Activated naive CD4-positive, alpha-beta T cell (primary cell): Measurements from ENCODE around the gene S100A5.
A peak's percentile ranks its signal among the peaks of the same experiment; 100 is the strongest.

ENCODE experiments used
- DNase-seq, 4 experiments: peaks; one replicate each; lab custom pipeline; 2025; lab: John Stamatoyannopoulos, UW

S100A5 gene

GRCh38 chr1:153547560-153548551 lies 7.1 kb upstream of the S100A5 start:
- no peak for DNase-seq

DNA sequence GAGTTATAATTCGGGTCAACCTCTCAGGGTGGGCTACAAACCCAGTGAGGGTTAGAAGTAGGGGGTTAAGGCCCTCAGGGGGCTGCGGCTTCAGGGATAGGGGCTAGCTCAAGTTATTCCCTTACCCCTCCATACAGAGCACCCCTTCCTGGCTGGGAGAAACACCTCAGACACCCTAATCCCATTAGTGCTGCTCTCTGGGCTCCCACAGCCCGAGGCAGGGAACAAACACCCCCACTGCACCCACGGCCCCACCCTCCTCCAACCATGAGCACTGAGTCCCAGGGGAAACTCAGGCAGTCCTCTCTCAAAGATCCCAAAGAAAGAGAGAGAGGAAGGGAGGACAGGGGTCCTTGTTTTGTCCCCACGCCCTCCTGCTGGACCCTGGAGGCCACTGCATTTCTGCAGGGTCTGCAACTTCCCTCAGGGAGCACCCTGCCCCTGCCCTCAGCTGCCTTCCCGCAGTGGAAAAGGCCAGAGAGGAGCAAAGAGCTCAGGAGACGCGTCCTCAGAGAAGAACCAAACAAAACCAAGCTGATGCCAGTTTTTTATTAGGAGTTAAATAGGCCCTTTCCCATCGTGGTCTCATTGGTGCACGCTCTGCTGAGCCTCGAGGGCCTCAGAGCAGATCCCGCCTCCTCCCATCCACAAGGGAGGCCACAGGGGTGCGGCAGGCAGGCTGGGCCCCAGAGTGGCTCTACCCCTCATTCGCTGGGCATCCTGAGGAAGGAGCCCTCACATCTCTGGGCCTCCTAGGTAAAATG lies 6.2 kb upstream of the S100A5 start:
- no peak for DNase-seq

- DNase-seq, result no peak
Measured at GRCh38 chr1:153546371-153546770, 5.6 kb upstream of the S100A5 start.

DNA sequence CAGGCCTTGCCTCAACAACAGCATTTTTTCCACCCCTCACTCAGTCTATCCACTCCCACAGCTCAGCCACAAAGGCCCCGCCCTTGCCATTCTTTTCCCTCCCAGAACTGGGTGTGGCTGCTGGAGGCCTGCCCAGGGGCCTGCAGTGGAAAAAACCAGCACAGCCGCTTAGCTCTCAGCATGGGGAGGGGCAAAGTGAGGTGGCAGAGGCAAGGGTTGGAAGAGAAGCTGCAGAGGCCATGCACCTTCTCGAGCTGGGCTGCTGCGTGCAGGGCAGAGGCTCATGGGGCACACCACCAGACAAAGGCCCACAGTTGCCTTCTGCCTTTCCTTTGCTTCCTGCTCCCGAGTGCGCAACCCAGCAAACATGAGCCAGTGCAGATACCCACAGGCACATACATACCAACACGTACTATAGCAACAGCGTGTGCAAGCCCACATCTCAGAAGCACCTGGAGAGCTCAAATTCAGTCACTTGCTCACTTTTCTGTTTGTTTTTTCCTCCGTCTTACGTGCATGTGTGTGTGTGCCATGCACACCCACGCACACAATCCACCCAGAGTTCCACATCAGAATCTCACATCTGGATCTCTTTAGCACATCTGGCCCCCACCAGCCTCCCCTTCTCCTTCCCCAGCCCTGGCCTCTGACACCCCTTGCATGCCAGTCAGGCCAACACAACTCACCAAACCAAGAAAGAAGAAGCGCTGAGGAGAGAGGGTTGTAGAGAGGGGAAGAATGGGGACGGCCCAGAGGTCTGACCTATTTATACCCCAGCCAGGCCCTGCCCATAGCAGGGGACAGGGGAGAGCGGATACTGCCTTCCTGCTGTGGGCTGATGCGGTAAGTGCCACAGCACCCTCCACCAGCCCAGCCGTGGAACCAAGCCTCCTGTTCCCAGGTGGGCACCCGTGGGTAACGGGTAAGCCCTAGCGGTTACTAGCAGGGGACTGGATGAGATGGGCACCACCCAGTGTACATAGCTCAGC lies 4.6 kb upstream of the S100A5 start, which contains the start of gene S100A4:
Gene S100A4 (minus strand): TSS at position 740 of the 989 bp plus-strand sequence. CDS start 1,012 bp downstream, outside the sequence.
- DNase-seq, result peak; percentile 43 to 75 (median 58)

DNA sequence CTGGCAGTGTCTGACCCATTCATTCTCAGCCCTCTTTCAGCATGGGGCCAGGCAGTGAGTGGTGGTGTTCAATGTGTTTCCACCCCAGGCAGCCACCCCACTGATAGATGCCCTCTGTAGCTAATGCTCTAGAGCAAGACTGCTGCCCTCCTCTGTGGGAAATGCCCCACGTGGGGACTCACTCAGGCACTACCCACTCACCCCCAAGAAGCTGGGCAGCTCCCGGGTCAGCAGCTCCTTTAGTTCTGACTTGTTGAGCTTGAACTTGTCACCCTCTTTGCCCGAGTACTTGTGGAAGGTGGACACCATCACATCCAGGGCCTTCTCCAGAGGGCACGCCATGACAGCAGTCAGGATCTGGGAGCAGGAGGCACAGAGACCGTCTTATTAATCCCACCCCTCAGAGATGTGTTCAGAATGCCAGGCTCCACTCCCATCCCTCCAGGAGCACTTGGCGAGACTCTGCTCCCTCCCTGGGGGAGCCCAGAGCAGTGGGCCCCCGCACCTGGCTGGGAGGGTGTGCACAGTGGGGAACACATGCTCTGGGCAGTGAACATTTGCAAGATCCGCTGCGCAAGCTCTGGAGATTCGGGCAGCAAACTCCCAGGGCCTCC lies 3.8 kb upstream of the S100A5 start:
- no peak for DNase-seq

- no peak for DNase-seq
Measured at GRCh38 chr1:153543736-153544135, 3.0 kb upstream of the S100A5 start.

DNA sequence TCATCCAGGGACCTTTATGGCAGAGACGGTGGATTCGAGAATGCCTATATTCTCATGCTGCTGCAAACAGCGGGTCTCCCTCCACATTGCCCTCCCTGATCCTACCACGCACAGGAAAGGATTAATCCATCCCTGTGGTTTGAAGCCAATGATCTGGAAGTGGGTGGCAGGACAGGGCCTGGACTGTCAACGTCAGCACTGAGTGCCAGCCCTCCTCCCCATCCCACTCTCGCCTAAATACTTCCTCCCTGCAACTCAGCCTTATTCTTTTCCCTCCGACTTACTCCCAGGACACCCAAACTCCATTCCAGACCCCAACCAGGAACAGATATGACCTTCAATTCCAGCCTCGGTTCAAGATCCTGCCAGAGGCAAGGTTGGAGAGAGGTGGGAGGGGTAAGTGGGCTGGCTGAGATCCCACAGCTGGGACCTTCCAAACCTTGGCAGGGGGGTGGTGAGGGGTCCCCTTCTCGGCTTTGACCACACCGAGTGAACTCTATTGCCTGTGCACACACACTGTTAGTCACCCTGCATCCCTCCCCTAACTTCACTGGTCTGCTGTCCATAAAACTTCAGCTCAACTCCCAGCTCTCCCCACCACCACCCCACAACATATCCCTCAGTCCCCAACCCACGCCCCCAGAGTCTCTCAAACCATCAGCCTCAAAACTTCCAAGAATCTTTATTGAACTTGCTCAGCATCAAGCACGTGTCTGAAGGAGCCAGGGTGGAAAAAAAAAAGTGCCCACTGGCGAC lies 2.4 kb upstream of the S100A5 start:
- DNase-seq, result no peak

DNA sequence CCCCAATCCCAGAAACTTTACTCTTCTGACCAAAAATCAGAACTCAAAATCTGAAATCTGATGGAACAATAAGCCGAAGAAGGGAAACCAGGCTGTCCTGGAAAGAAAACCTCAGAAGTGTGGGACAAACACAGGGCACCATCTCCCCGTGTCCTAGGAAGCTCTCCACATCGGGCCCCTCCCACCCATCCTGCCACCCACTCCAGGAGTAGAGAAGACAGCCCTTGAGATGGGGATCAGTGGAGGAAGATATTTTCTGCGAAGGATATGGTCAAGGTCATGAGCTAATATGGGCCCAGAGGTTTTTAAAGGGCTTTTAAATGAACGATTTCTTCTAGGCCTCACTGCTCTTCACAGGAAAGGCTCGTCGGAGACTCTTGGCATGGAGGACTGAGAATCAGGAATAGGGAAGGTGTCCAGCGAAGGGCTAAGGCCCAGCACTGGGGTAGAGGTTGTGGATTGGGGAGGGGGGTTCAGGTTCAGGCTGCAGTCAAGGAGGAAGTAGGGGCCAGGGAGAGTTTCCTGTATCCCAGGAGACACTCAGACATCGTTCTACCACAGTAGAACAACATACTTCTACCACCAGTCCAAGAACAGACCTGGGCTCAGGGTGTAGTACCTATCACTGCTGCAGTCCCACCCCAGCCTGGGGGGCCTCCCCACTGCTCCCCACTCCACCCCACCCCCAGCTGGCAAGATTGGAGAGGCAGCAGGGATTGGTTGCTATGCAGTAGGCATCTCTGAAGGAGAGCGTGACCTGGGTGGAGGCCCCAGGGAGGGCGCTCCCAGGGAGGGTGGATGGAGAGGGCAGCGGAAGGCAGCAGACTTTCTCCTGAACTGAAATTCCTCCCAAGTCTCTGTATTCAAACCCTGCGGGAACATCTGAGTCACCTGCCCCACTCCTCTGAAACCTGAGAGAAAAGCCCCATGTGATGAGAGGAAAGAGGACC lies 1.2 kb upstream of the S100A5 start:
- DNase-seq, result no peak

- no peak for DNase-seq
Measured at GRCh38 chr1:153539395-153540093, 1.2 kb downstream of the S100A5 start.

GRCh38 chr1:153538315-153538821 lies 2.4 kb downstream of the S100A5 start:
- DNase-seq, result no peak

DNA sequence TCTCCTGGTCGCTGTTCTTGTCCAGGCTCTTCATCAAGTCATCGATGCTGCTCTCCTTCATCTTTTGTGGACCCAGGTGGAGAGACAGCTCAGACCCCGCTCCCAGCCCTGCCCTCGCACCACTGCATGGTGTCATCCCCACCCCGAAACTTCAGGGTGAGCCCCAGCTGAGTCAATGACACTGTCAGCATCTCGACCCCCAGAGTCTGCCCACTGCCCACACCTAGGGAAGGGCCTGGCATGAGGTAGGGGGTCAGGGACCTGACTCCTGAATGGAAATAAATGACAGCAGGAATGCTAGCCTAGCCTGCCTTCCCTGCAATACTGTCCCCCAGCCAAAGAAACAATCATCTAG lies 3.4 kb downstream of the S100A5 start:
- no peak for DNase-seq

GRCh38 chr1:153536671-153537375 lies 3.9 kb downstream of the S100A5 start:
- no peak for DNase-seq

DNA sequence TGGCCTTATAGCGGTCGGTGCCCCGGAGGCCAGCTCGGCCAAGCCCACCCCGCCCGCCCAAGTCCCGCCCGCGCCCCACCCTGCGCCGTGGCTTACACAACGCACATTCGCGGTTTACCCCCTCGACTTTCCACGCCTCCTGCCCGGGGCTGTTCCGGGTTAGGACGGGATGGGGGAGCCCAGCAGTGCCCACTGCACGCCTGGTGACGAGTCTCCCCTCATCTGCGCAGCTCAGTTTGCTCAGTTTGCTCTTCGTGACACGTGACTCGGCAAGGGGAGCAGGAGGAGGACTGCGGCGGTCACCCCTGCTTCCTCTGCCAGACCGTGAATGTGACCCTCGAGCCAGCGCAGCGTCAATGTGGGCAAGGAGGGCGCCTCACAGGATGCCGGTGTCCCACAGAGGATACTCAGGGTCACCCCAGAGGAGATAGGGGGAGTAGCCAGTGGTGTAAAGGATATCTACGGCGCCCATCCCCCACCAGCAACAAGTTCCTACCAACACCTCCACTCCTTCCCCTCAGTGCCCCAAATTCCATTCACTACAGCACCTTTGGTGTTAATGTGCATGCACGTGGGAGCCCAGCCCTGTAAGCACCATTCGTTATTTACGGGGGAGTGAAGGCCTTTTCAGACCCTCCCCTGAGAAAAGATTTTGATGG lies 4.6 kb downstream of the S100A5 start:
- DNase-seq, result peak; percentile 17 to 71 (median 56)

- DNase-seq, result peak in 2 of 4 experiments; percentile 30 to 44
Measured at GRCh38 chr1:153535242-153536011, 5.3 kb downstream of the S100A5 start, which contains the start of gene S100A6. TSS of gene S100A6 (minus strand) at chr1:153535991. CDS start at chr1:153535339, 652 bp downstream.

DNA sequence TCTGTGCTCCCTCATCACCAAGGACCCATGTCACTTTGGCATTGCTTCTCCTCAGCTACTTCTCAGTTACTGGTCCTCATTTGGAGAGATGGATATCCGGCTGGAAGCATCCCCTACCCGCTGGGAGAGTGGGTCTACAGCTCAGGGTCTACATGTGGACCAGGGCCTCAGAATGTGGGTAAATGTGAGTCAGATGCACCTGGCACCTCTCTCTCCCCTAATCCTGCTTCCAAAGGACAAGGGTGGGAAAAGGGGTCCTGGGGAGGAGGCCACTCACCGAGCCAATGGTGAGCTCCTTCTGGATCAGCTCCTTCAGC lies 5.9 kb downstream of the S100A5 start:
- DNase-seq, result no peak

DNA sequence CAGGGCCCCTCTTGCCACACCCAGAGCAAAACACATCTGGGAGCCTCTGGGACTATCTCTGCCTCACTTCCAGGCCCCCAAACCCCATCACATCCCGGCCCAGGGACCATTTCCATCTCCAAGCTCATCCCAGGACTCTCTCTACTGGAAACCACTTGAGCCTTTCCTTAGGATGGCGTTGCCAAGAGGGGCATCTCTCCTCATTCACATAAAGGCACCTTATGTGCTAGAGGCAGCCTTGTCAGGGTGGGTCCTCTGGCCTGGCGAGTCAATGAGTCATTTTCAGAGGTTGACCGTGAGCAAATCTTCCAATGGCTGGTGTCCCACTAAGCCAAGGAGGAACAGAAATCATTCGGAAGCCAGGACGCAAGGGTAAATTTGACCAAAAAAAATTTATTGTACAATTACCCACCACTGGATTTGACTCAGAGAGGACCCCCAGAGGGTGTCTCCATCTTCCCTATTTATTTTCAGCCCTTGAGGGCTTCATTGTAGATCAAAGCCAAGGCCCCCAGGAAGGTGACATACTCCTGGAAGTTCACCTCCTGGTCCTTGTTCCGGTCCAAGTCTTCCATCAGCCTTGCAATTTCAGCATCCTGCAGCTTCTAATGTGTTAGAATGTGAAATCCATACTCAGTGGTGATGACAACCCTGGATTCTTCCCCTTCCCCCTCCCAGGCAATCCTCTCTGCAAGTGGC lies 6.4 kb downstream of the S100A5 start:
- DNase-seq, result no peak
